DND-41 (cell line): ENCODE data around the gene CEACAM3.

Experiments used
- ATAC-seq: fragments of 200-7000 bp; cut with Tn5 transposase; 3 replicates; pipeline ENCODE4 v1.9.1; 2021; ENCODE audit warnings: low read depth; ENCODE audit not compliant: insufficient read depth
- DNase-seq: peaks from one replicate; pipeline ENCODE4 v3.0.0-alpha.2; 2020
- H2AFZ ChIP-seq: 2 replicates; pipeline ENCODE4 v1.6.0; 2012; ENCODE audit warnings: low read depth, low read length
- H3K27ac ChIP-seq: 2 replicates; pipeline ENCODE4 v1.5.1; 2012; ENCODE audit warnings: low read length, inconsistent platforms
- H3K27me3 ChIP-seq: fragments of 200-600 bp; sonication (generic); 2 replicates; pipeline ENCODE4 v1.6.0; 2012; ENCODE audit warnings: low read length, mild to moderate bottlenecking, inconsistent platforms; ENCODE audit not compliant: insufficient read depth, poor library complexity
- H3K36me3 ChIP-seq: 2 replicates; pipeline ENCODE4 v1.5.1; 2012; ENCODE audit warnings: low read length, inconsistent platforms; ENCODE audit not compliant: insufficient read depth
- H3K4me1 ChIP-seq: 2 replicates; pipeline ENCODE4 v1.5.1; 2012; ENCODE audit warnings: mild to moderate bottlenecking, low read length; ENCODE audit not compliant: insufficient read depth
- H3K4me2 ChIP-seq: 2 replicates; pipeline ENCODE4 v1.6.0; 2012; ENCODE audit warnings: mild to moderate bottlenecking, moderate library complexity, low read length, inconsistent platforms; ENCODE audit not compliant: insufficient read depth
- H3K4me3 ChIP-seq, 2 experiments: fragments of 200-600 bp in 1 of 2; shearing (Covaris generic) in 1 of 2; 2 replicates each; pipeline ENCODE4 v1.5.1; 2012 to 2016; ENCODE audit warnings: inconsistent platforms in 2 of 2, low read length in 2 of 2, mild to moderate bottlenecking in 2 of 2, low read depth in 1 of 2, moderate library complexity in 1 of 2
- H3K79me2 ChIP-seq: 2 replicates; pipeline ENCODE4 v1.6.0; 2012; ENCODE audit warnings: low read length, inconsistent platforms; ENCODE audit not compliant: insufficient read depth
- H3K9ac ChIP-seq: 2 replicates; pipeline ENCODE4 v1.6.0; 2012; ENCODE audit warnings: low read depth, mild to moderate bottlenecking, inconsistent platforms, low read length, moderate library complexity
- H3K9me3 ChIP-seq: 2 replicates; pipeline ENCODE4 v1.5.1; 2012; ENCODE audit warnings: low read length, moderate library complexity, mild to moderate bottlenecking, inconsistent platforms; ENCODE audit not compliant: insufficient read depth, severe bottlenecking
- H4K20me1 ChIP-seq: 2 replicates; pipeline ENCODE4 v1.6.0; 2012; ENCODE audit warnings: low read length; ENCODE audit not compliant: insufficient read depth
- CTCF ChIP-seq: IDR thresholded peaks from 2 replicates; pipeline ENCODE4 v1.5.1; 2012; ENCODE audit warnings: borderline replicate concordance, low read length, moderate library complexity, mild to moderate bottlenecking; ENCODE audit not compliant: poor library complexity, severe bottlenecking; ENCODE audit errors: extremely low read depth
- EZH2 ChIP-seq: IDR thresholded peaks from 3 replicates; pipeline ENCODE4 v1.6.1; 2012; ENCODE audit warnings: borderline replicate concordance, low read depth, mild to moderate bottlenecking, moderate library complexity, low read length, inconsistent platforms; ENCODE audit not compliant: severe bottlenecking

CEACAM3 gene

GRCh38 chr19:41843371-41843770, 47.0 kb downstream of the CEACAM3 start:
- Histone ChIP-seq H3K9ac (no peak overlapping the region), H3K36me3 (no peaks in the 10 kb centered on the region), H2AFZ (no peak overlapping the region), H4K20me1 (no peaks in the 10 kb centered on the region), H3K4me2 (no peak overlapping the region), H3K4me1 (no peaks in the 10 kb centered on the region), H3K27me3 (peaks cover 11% of the 10 kb centered on the region), H3K4me3 (no peak overlapping the region), H3K9me3 (no peaks in the 10 kb centered on the region), H3K27ac (no peak overlapping the region), H3K79me2 (no peaks in the 10 kb centered on the region)
- ATAC-seq = no peak
- DNase-seq = no peak
- TF ChIP-seq CTCF (no peak), EZH2 (no peak)

GRCh38 chr19:41844601-41845000, 48.2 kb downstream of the CEACAM3 start, which contains the start of gene LYPD4:
Gene LYPD4, minus strand, starts transcription at chr19:41844683. Its CDS starts 5,398 bp downstream, at chr19:41839285.
- Histone ChIP-seq H3K4me3 (no peak within 1 kb of the TSS), H3K79me2 (no peaks in the 10 kb centered on the region), H3K4me2 (no peak within 1 kb of the TSS), H3K27ac (no peak within 1 kb of the TSS), H3K9me3 (no peaks in the 10 kb centered on the region), H2AFZ (no peak within 1 kb of the TSS), H3K36me3 (no peaks in the 10 kb centered on the region), H3K27me3 (peaks cover 3% of the 10 kb centered on the region), H4K20me1 (no peaks in the 10 kb centered on the region), H3K9ac (no peak within 1 kb of the TSS), H3K4me1 (no peaks in the 10 kb centered on the region)
- peak; percentile 13 for DNase-seq
- TF ChIP-seq CTCF = no peak
- TF ChIP-seq EZH2 = no peak
- ATAC-seq = no peak

GRCh38 chr19:41845001-41845050, 48.4 kb downstream of the CEACAM3 start, which contains the start of gene DMRTC2:
Gene DMRTC2, plus strand, starts transcription at chr19:41845042. Its CDS starts 2,387 bp downstream, at chr19:41847429.
- Histone ChIP-seq H3K79me2 (no peaks in the 10 kb centered on the region), H3K27ac (no peak within 1 kb of the TSS), H4K20me1 (no peaks in the 10 kb centered on the region), H3K4me3 (no peak within 1 kb of the TSS), H3K36me3 (no peaks in the 10 kb centered on the region), H3K4me1 (no peaks in the 10 kb centered on the region), H2AFZ (no peak within 1 kb of the TSS), H3K4me2 (no peak within 1 kb of the TSS), H3K27me3 (peaks cover 3% of the 10 kb centered on the region), H3K9me3 (no peaks in the 10 kb centered on the region), H3K9ac (no peak within 1 kb of the TSS)
- DNase-seq = no peak
- ATAC-seq = no peak
- TF ChIP-seq EZH2 (no peak), CTCF (no peak)

- no peak overlapping the region for H3K27ac ChIP-seq
- H3K4me2 ChIP-seq = no peak overlapping the region
- DNase-seq = no peak
- H4K20me1 ChIP-seq = no peaks in the 10 kb centered on the region
- H3K9ac ChIP-seq = no peak overlapping the region
- no peaks in the 10 kb centered on the region for H3K9me3 ChIP-seq
- no peak overlapping the region for H3K4me3 ChIP-seq
- H3K36me3 ChIP-seq = no peaks in the 10 kb centered on the region
- no peak overlapping the region for H2AFZ ChIP-seq
- TF ChIP-seq CTCF (no peak), EZH2 (no peak)
- no peaks in the 10 kb centered on the region for H3K79me2 ChIP-seq
- peaks cover 3% of the 10 kb centered on the region for H3K27me3 ChIP-seq
- no peak for ATAC-seq
- no peaks in the 10 kb centered on the region for H3K4me1 ChIP-seq
These were observed 48.7 kb downstream of the CEACAM3 start for GRCh38 chr19:41845051-41845590.
